CD4-positive, alpha-beta T cell treated with Interleukin-17A for 4 hours (primary cell): ENCODE data around the gene MMP15.
"Not testable (repeated sequence)": the region's sequence is repeated elsewhere in the genome, so short reads cannot be mapped to it uniquely, and the experiment has no call there.

Experiments used
- DNase-seq: peaks from one replicate; pipeline ENCODE4 v3.0.0-alpha.2; 2020; ENCODE audit warnings: mixed read lengths

MMP15 gene

DNA sequence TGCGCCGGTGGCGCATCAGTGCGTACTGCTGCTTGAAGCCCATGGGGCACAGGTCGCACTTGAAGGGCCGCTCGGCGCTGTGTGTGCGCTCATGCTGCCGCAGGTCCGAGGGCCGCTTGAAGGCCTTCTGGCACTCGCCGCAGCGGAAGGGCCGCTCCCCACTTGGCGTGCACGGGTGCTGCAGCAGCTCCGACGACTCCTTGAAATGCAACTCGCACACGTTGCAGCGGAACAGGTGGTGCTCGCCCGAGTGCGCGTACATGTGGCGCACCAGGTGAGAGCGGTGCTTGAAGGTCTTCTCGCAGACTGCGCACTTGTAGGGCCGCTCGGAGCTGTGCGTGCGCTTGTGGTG, 28.4 kb upstream of the MMP15 start:
- DNase-seq = no peak

DNA sequence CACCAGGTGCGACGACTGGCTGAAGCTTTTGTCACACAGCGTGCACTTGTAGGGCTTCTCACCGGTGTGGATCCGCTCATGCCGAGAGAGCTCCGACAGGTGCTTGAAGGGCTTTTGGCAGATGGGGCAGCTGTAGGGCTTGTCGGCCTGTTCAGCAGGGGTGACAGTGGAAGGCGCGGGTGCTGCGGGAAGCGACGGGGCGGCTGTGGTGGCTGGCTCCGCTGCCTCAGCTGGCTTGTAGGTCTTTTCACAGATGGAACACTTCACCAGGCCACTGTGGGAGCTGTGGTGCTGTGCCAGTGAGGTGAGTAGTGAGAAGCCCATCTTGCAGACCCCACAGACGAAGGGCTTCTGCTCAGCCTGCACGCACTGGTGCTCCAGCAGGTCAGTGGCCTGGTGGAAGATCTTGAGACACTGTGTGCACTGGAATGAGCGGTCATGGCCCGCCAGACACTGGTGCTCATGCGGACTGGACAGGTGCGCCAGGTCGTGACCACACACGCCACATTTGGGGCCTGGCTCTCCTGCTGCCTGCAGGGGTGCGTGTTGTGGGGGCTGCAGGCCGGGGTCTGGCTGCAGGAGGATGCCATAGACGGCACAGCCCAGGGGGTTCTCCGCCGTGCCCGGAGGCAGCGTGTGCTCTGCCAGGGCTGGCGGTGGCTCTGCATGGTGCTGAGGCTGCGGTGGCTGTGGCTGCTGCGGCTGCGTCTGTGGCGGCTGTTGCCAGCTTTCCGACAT, 27.9 kb upstream of the MMP15 start:
- DNase-seq = no peak

DNA sequence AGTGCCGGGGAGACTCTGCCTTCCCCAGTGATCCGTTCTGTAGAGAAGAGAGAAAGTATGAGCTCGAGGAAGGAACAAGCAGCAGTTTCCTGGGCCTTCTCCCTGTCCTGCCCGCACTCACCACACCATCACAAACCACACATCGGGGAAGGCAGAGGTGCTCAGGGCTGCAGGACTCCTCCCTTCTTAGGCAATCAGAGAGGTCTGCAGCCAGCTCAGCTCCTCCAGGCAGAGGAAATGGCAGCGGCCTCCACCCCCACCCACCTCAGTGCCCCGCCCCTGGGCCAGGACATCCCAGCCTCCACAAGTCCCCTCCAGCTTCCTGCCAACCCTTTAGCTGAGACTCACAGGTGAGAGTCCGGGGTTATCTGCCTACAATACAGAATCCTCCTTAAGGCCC, 27.1 kb upstream of the MMP15 start:
- DNase-seq = peak; percentile 79

DNA sequence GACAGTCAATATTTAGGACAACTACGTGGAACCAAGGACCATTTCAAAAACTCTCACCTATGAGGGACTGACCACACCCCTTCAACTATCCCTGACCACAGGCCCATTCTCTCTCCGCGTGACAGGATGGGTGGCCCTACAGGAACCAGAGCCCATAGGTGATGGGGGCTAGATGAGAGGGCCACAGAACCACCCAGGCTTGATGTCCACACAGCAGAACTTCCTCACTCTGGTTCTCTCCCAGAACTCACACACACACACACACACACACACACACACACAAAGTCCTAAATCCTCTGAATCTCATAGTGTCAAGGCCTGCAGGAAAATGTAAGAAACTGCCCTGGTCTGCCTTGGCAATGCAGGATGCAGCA, 26.6 kb upstream of the MMP15 start:
- no peak for DNase-seq

DNA sequence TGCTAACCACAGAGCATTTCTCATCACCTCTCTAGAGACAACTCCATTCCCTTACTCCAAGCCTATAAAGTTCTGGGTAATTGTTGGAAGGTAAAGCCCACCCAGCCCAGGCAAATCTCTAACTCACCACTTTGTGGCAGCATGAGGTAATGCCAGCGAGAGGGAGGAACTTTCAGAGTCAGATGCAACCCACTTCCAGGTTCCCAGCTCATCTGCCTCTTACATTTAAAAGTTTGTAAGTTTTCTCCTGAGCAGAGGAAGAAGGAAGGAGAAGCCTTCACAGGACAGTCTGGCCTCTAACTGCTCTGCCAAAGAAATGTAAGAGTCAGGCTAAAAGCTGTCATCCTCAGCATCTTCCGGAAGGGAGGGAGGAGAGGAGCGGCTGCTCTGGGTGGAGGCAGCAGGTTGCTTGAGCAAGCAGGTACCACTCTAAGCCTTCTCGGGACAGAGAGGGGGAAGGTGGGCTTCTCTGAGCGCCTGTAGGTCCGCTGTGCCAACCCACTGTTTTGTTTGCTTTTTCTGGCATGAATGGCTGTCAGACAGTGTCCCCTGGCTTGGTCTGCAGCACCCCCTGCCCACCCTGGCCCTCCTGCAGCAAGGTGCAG, 26.1 kb upstream of the MMP15 start:
- peak; percentile 51 for DNase-seq

DNA sequence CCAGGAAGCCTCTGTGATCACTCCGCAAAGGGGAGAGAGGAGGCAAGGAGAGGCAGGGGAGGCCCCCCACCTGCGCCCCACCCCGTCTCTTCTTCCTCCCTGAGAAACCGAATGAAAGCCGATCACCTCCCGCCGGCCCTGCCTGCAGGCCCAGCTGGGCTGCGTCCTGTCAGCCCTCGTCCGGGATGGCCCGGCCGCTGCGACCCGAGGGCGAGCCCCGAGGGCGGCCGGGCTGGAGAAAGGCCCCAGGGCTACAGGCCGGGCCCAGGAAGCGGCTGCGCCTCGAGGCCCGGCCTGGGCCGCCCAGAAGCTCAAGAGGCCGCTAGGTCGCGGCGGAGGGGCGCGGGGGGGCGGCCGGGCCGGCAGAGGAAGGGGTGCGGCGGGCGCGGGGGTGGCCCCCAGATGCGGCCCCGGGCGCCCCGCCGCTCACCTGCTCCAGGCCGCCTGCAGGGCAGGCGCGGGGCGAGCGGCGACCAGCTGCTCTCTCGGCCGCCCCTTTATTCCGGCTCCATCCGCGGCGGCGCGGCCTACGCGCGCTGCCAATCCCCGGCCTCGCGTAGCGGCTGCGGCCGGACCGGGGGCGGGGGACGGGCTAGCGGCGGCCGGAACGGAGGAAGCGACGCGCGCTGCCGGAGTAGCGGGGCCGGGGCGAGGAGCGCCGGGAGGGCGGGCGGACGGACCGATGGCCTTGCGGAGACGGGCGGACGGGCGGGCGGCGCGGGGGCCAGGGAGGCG, 25.4 kb upstream of the MMP15 start, which contains the start of gene ZNF319:
Gene ZNF319 (minus strand): TSS at position 702 of the 735 bp plus-strand sequence. CDS start 2,407 bp downstream, outside the sequence.
- peak; percentile 35 for DNase-seq

DNA sequence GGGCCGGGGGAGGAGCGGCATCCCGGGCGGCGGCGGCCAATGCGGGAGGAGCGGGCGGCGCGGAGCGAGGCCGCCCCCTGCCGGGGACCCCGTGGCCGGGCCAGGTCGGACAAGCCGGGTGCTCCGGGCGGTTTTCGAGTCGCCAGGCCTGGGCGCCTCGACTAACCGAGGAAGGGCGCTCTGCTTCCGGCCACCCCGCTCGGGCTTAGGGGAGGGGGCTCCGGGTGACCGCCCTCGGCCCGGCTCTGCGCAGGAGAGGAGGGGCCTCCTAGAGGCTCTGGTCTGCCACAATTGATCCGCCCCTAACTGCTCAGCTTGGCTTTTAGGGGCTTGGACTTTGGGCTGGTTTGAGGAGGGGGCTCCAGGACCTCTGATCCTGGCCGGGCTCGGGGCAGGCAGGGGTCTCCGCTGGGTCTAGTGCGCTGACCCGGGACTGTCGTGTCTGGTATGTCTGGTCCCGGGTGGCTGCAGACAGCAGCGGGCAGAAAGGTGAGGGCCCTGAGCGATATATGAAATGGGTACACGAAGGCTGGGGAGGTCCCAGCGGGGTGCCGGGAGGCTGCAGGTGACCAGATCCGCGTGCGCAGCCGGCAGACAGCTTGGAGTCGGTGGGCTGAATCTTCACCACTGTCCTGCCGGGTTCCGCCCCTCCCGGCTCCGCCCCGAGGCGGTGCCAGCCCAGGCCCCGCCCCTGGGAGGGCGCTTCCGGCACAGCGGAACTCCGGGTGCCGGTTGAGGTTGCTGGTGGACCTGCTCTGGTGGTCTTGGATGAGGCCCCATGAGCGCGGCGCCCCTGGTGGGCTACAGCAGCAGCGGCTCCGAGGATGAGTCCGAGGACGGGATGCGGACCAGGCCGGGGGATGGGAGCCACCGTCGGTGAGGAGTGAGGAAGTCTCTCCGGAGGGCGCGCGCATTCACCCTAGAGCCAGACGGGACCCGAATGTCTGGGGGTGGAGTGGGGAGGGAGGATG, 24.6 kb upstream of the MMP15 start, which contains the start of gene USB1:
Gene USB1 (plus strand): TSS at position 702 of the 971 bp plus-strand sequence. CDS start 77 bp downstream, at position 779.
- peak; percentile 87 for DNase-seq

DNA sequence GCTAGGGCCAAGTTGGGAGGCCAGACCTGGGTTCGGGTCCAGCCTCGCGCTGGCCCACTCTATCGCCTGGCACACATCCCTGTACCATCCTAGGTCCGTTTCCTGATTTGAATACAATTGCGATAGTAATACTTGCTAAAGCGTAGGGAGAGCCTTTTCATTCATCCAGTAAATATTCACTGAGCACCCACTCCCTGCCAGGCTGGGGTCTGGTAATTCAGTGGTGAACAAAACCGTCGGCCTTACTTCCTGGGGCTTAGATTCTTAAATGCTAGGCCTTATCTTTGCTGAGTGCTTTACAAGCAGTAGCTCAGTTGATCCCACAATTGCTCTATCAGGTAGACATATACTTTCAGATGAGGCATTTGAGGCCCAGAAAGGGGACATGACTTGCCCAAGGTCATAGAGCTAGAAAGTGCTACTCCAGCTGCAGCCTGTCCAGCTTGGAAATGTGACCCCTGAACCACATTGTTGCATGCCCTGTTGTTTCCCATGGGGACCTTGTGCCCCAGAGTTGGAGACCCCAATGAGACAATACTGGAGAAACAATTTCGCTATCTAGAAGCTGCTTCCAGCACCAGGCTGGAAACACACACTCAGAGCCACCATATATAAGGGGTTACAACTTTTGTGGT, 23.7 kb upstream of the MMP15 start:
- no peak for DNase-seq

DNA sequence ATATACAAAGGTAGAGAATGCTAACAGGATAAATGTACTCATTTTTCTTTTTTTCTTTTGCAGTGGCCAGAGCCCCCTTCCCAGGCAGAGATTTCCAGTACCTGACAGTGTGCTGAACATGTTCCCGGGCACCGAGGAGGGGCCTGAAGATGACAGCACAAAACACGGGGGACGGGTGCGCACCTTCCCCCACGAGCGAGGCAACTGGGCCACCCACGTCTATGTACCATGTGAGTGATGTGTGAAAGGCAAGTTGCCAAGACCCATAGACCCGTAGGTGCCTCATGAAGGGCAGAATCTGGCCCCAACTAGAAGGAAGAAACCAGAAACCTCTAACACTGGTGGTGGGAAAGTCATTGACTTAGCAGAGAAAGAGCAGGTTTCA, 23.1 kb upstream of the MMP15 start:
- no peak for DNase-seq

DNA sequence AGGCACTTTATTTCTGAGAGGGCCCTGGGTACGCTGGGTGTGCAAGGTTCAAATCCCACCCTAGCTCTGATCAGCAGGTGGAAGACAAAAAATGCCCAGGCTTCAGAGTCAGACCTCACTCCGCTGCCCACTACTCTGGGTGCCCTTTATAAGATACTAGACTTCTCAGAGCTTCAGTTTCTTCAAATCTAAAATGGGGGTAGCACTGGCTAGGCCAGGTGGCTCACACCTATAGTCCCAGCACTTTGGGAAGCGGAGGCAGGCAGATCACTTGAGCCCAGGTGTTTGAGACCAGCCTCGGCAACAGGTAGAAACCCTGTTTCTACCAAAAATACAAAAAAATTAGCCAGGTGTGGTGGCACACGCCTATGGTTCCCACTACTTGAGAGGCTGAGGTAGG, 22.6 kb upstream of the MMP15 start:
- DNase-seq = no peak

DNA sequence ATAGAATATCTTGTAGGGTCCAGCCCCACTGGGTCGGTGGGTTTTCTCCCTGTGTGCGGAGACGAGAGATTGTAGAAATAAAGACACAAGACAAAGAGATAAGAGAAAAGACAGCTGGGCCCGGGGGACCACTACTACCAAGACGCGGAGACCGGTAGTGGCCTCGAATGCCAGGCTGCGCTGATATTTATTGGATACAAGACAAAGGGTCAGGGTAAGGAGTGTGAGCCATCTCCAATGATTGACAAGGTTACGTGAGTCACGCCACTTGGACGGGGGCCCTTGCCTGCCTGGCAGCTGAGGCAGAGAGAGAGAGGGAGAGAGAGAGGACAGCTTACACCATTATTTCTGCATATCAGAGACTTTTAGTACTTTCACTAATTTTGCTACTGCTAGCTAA, 20.8 kb upstream of the MMP15 start:
- not testable (repeated sequence) for DNase-seq

DNA sequence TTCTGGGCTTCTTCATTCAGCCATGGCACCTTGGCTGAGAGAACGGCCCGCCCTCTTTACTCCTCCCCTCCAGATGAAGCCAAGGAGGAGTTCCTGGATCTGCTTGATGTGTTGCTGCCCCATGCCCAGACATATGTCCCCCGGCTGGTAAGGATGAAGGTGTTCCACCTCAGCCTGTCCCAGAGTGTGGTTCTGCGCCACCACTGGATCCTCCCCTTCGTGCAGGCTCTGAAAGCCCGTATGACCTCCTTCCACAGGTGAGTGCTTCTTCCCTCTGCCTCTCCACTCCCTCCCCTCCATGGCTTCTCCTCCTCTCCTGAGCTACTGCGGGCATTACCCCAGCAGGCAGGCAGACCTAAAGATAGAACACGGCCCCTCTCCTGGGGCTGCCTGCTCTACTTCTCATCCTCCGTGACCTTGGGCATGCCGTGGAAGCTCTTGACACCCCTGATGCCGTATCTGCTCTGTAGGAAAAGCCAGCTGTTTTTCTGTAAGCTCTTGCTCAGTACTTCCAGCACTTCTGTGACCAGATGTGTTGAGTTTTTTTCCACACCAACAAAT, 15.6 kb upstream of the MMP15 start:
- no peak for DNase-seq

DNA sequence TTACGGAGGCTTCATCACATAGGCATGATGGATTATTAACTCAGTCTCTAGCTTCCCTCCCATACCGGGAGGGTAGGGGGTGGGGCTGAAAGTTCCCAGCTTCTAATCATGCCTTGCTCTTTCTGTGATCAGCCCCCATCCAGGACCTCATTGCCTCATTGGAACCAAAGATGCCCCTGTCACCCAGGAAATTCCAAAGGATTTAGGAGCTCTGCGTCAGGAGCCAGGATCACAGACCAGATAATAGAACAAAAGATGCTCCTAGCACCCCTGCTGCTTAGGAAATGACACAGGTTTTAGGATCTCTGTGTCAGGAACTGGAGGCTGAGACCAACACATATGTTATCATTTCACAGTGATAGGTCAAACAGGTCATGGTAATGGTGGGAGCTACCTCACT, 14.7 kb upstream of the MMP15 start:
- no peak for DNase-seq

DNA sequence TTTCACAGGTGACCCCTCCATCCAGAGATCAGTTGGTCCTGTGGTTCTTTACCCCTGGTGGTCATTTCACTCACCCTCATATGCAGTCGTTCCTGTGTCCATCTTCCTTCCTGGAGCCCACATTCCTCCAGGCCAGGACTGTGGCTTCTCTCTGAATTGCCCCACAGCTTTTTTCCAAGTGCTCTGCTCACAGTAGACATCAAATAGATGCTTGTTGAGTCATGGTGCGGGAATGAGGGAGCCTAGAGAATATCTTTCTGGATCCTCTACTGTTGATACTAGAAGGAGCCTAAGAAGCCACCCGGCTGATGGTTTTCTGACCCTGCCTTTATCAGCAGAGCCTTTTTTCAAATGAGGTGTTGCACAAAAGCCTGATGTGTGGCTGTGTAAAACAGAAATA, 13.9 kb upstream of the MMP15 start:
- DNase-seq = no peak

DNA sequence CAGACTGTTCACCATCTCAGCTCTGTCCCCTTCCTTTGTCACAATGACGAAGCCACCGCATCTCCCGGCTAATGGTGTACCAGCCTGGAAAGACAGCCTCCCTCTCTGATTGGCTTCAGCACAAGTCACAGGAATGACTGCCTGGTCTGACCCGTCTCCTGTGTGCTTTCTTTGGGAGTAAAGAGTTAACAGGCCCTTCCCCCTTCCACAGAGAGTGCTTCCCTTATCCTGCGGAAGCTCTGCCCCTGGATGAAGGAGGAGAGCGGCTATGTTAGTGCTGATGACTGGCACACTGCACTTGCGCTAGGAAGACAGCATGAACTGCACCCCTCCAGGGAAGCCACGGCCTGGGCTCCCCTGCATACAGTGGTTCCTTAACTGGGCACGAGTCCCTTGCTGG, 13.1 kb upstream of the MMP15 start:
- DNase-seq = no peak

DNA sequence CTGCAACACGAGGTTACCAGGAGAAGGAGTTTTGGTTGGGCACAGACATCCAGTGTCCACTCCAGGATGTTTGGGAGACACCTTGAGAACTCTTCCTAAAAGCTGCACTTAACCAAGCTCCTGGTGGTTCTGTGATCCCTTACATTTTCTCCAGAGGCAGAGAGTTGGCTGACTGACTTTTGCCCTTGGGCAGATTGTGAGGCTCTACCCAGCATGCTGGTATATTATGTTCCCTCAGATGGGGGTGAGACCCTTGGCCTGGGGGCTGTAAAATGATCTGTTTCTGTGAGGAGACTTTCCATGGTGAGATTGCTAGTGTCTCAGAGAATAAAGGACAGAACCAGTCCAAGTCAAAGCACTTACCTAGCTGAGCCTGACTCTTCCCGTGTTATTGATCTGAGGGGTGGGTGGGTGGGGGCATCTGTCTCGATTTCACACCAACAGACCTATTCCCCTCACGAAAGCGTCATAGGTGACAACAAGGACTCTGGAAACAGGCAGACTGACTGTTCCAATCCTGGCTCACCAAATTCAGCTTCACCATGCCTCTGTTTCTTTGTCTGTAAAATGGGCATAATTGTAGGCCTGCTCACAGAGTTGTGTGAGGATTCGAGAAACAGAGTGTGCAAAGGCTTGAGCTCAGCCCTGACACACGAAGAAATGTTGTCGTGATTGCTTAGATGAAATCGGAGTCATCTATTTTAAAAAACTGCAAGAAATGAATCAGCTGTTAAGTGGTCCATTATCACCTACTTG, 12.2 kb upstream of the MMP15 start:
- no peak for DNase-seq

DNA sequence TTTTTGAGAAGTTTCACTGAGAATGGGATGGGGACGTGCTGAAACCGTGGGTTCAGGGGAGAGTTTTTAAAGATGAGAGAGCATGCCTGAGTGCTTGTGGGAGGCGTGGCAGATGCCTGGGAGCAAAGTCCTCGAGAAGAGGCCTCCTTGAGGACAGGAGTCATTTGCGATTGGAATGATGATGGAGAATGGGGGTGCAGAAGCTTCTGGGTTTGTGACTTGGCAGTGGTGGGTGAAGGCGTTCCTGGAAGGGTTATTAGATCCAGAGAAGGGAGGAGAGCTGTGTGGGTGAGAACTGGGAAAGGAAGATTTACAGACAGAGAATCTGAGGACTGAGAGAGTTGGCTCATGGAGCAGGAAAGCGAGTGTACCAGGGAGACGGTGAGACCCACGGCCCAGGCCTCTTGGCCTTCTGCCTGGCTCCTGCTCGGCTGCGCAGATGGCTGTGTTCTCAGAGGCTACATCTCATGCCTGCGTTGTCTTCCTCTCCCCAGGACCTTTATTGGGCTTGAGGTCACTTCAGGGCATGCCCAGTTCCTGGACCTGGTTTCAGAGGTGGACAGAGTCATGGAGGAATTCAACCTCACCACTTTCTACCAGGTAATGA, 8.6 kb upstream of the MMP15 start:
- no peak for DNase-seq

DNA sequence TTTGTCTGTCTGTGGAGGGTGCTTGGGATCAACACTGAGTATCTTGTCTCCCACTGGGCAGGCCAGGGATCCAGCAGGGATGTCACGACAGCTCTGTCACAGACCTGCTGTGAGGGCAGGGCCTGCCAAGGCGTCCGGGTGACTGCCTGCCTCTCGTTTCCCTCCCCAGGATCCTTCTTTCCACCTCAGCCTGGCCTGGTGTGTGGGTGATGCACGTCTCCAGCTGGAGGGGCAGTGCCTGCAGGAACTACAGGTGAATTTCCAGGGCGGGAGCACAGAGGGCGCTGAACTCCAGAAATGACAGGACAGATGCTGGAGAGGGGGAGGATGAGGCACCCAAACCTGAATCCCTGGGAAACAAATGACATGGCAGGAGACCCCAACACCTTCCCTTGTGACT, 6.8 kb upstream of the MMP15 start:
- DNase-seq = no peak

DNA sequence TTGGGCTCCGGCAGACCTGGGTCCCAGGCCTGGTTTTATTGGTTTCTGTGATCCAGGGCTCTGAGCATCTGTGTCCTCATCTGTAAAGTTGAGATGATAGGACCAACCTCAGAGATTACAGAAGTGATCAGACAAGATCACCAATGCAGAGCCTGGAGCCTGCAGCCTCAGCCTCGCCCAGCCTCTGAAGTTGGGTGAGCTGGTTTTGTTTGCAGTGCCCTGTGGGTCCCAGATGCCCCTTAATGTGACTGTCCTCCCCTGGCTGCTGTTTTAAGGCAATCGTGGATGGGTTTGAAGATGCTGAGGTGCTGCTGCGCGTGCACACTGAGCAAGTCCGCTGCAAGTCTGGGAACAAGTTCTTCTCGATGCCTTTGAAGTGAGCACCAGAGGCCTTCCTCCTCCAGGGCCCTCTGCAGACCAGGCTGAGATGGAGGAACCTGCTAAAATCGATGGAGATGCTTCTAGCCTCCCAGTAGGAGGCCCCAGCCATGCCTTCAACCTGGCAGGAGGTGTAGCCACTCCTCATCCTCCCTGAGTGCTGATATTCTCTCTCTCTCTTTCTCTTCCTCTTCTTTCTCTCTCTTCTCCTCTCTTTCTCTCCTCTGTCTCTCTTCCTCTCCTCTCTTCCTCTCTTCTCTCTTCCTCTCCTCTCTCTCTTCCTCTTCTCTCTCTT, 5.6 kb upstream of the MMP15 start:
- peak; percentile 15 for DNase-seq
